OCI-LY1 (cell line): Measurements from ENCODE around the gene UIMC1.

Source experiments
- H2AFZ ChIP-seq: fragments of 200-600 bp; sonication (generic), shearing (Covaris generic); 2 replicates; pipeline ENCODE4 v1.6.0; 2014; ENCODE audit warnings: antibody characterized with exemption, mild to moderate bottlenecking, low read length
- H3F3A ChIP-seq: fragments of 200-600 bp; sonication (generic), shearing (Covaris generic); 2 replicates; pipeline ENCODE4 v1.6.0; 2014; ENCODE audit warnings: mild to moderate bottlenecking, antibody characterized with exemption, low read length, moderate library complexity; ENCODE audit not compliant: insufficient read depth
- H3K27ac ChIP-seq: fragments of 200-600 bp; sonication (generic); 2 replicates; pipeline ENCODE4 v1.5.1; 2014; ENCODE audit warnings: low read length, mixed run types, mild to moderate bottlenecking, low read depth; ENCODE audit not compliant: poor library complexity, severe bottlenecking
- H3K27me3 ChIP-seq: fragments of 200-600 bp; sonication (generic); 2 replicates; pipeline ENCODE4 v1.6.0; 2014; ENCODE audit warnings: antibody characterized with exemption, mild to moderate bottlenecking, low read length, moderate library complexity; ENCODE audit not compliant: insufficient read depth
- H3K36me3 ChIP-seq: fragments of 200-600 bp; sonication (generic); 2 replicates; pipeline ENCODE4 v1.6.1; 2014; ENCODE audit warnings: mild to moderate bottlenecking, antibody characterized with exemption, low read length, moderate library complexity, mixed read lengths; ENCODE audit not compliant: insufficient read depth
- H3K4me1 ChIP-seq: fragments of 200-600 bp; sonication (generic); 2 replicates; pipeline ENCODE4 v1.5.1; 2014; ENCODE audit warnings: mild to moderate bottlenecking, low read length, moderate library complexity; ENCODE audit not compliant: insufficient read depth, severe bottlenecking
- H3K4me2 ChIP-seq: fragments of 200-600 bp; sonication (generic), shearing (Covaris generic); 2 replicates; pipeline ENCODE4 v1.6.1; 2014; ENCODE audit warnings: low read length
- H3K4me3 ChIP-seq: fragments of 200-600 bp; sonication (generic); 2 replicates; pipeline ENCODE4 v1.5.1; 2014; ENCODE audit warnings: low read length, low read depth, mild to moderate bottlenecking, mixed read lengths; ENCODE audit not compliant: poor library complexity, severe bottlenecking
- H3K79me2 ChIP-seq: fragments of 200-600 bp; shearing (Covaris generic); 2 replicates; pipeline ENCODE4 v1.6.1; 2016; ENCODE audit warnings: mixed run types, low read length, mixed read lengths; ENCODE audit not compliant: insufficient read depth
- H3K9ac ChIP-seq: fragments of 200-600 bp; sonication (generic), shearing (Covaris generic); 2 replicates; pipeline ENCODE4 v1.6.1; 2014; ENCODE audit warnings: mild to moderate bottlenecking, low read length, mixed read lengths
- H3K9me2 ChIP-seq: fragments of 200-600 bp; sonication (generic), shearing (Covaris generic); 2 replicates; pipeline ENCODE4 v1.6.1; 2014; ENCODE audit warnings: low read depth, mild to moderate bottlenecking, low read length, mixed read lengths
- H3K9me3 ChIP-seq: fragments of 200-600 bp; shearing (Covaris generic); 2 replicates; pipeline ENCODE4 v1.6.1; 2014; ENCODE audit warnings: low read length, mixed read lengths
- H4K20me1 ChIP-seq: fragments of 200-600 bp; sonication (generic), shearing (Covaris generic); 2 replicates; pipeline ENCODE4 v1.6.0; 2016; ENCODE audit warnings: mild to moderate bottlenecking, low read length; ENCODE audit not compliant: insufficient read depth
- CTCF ChIP-seq: fragments of 200-600 bp; sonication (generic), shearing (Covaris generic); IDR thresholded peaks from 2 replicates; pipeline ENCODE4 v1.5.1; 2017; ENCODE audit warnings: mild to moderate bottlenecking, antibody characterized with exemption, low read length, moderate library complexity, mixed read lengths
- EZH2 ChIP-seq: fragments of 200-600 bp; sonication (generic), shearing (Covaris generic); IDR thresholded peaks from 2 replicates; pipeline ENCODE4 v1.8.0; 2017; ENCODE audit warnings: borderline replicate concordance, mixed run types, mild to moderate bottlenecking, antibody characterized with exemption, low read length, moderate library complexity, mixed read lengths

UIMC1 gene

GRCh38 chr5:176947847-176948246 is 58.7 kb downstream of the UIMC1 start:
- no peak overlapping the region for H2AFZ ChIP-seq
- H3K27ac ChIP-seq, result no peak overlapping the region
- no peaks in the 10 kb centered on the region for H3F3A ChIP-seq
- no peaks in the 10 kb centered on the region for H3K9me3 ChIP-seq
- H3K4me2 ChIP-seq, result no peak overlapping the region
- H3K9ac ChIP-seq, result no peak overlapping the region
- no peaks in the 10 kb centered on the region for H3K4me1 ChIP-seq
- H3K36me3 ChIP-seq, result peaks cover 88% of the 10 kb centered on the region
- no peaks in the 10 kb centered on the region for H4K20me1 ChIP-seq
- no peak overlapping the region for H3K4me3 ChIP-seq
- no peaks in the 10 kb centered on the region for H3K79me2 ChIP-seq
- H3K27me3 ChIP-seq, result no peaks in the 10 kb centered on the region
- no peaks in the 10 kb centered on the region for H3K9me2 ChIP-seq
- TF ChIP-seq CTCF (no peak), EZH2 (no peak)

- Histone ChIP-seq H3F3A (no peaks in the 10 kb centered on the region), H3K4me2 (no peak overlapping the region), H3K9ac (no peak overlapping the region), H3K9me2 (no peaks in the 10 kb centered on the region), H3K36me3 (peaks cover 87% of the 10 kb centered on the region), H3K4me1 (no peaks in the 10 kb centered on the region), H3K9me3 (no peaks in the 10 kb centered on the region), H3K4me3 (no peak overlapping the region), H3K79me2 (no peaks in the 10 kb centered on the region), H4K20me1 (no peaks in the 10 kb centered on the region), H3K27ac (no peak overlapping the region), H2AFZ (no peak overlapping the region), H3K27me3 (no peaks in the 10 kb centered on the region)
- TF ChIP-seq CTCF (no peak), EZH2 (no peak)
Observed at GRCh38 chr5:176944268-176944667, 62.3 kb downstream of the UIMC1 start.

GRCh38 chr5:176943816-176944215 is 62.8 kb downstream of the UIMC1 start:
- H3K4me3 ChIP-seq, result no peak overlapping the region
- H3K27me3 ChIP-seq, result no peaks in the 10 kb centered on the region
- no peaks in the 10 kb centered on the region for H3K79me2 ChIP-seq
- H3K4me2 ChIP-seq, result no peak overlapping the region
- no peaks in the 10 kb centered on the region for H4K20me1 ChIP-seq
- TF ChIP-seq EZH2, result no peak
- no peaks in the 10 kb centered on the region for H3K9me2 ChIP-seq
- H3F3A ChIP-seq, result no peaks in the 10 kb centered on the region
- no peak overlapping the region for H3K27ac ChIP-seq
- no peak overlapping the region for H2AFZ ChIP-seq
- H3K36me3 ChIP-seq, result peaks cover 89% of the 10 kb centered on the region
- H3K9ac ChIP-seq, result no peak overlapping the region
- H3K9me3 ChIP-seq, result no peaks in the 10 kb centered on the region
- no peaks in the 10 kb centered on the region for H3K4me1 ChIP-seq

GRCh38 chr5:176941951-176942350 is 64.6 kb downstream of the UIMC1 start:
- Histone ChIP-seq H3K36me3 (peaks cover 90% of the 10 kb centered on the region), H3K79me2 (no peaks in the 10 kb centered on the region), H3K9me2 (no peaks in the 10 kb centered on the region), H4K20me1 (no peaks in the 10 kb centered on the region), H2AFZ (no peak overlapping the region), H3K4me3 (no peak overlapping the region), H3F3A (no peaks in the 10 kb centered on the region), H3K9me3 (no peaks in the 10 kb centered on the region), H3K9ac (no peak overlapping the region), H3K27me3 (no peaks in the 10 kb centered on the region), H3K4me2 (no peak overlapping the region), H3K4me1 (no peaks in the 10 kb centered on the region), H3K27ac (no peak overlapping the region)
- TF ChIP-seq CTCF (no peak), EZH2 (no peak)
